Fibroblast of the aortic adventitia (primary cell): ENCODE results near the gene SESN3. TPM values are rescaled to one million over a fixed set of nuclear protein-coding genes. Genes with fewer than 3 reads are reported as not detected.
"Not testable (repeated sequence)": the region's sequence is repeated elsewhere in the genome, so short reads cannot be mapped to it uniquely, and the experiment has no call there.

Experiments used
- DNase-seq: peaks from one replicate; pipeline ENCODE4 v3.0.0-alpha.2; 2010; ENCODE audit warnings: low read depth
- H3K4me3 ChIP-seq: 2 replicates; pipeline ENCODE4 v1.5.1; 2011; ENCODE audit warnings: low read depth, mild to moderate bottlenecking, control low read depth, low read length, moderate library complexity
- total RNA-seq: library from RNA; depleted of rRNA; stranded (reverse); fragments of >200 nt; gene quantifications from 2 replicates; pipeline ENCODE4 v1.2.3, GENCODE V29; 2012; ENCODE audit warnings: low replicate concordance
- TF ChIP-seq, protein P1 (sequence below): IDR thresholded peaks from 2 replicates; pipeline ENCODE4 v1.5.1; 2011; ENCODE audit warnings: mild to moderate bottlenecking, low read length, control low read depth, inconsistent platforms; ENCODE audit not compliant: insufficient read depth

SESN3 gene
- total RNA-seq, 1 donor, result 74.2 TPM

- no peak for DNase-seq
- TF ChIP-seq, protein P1, sequence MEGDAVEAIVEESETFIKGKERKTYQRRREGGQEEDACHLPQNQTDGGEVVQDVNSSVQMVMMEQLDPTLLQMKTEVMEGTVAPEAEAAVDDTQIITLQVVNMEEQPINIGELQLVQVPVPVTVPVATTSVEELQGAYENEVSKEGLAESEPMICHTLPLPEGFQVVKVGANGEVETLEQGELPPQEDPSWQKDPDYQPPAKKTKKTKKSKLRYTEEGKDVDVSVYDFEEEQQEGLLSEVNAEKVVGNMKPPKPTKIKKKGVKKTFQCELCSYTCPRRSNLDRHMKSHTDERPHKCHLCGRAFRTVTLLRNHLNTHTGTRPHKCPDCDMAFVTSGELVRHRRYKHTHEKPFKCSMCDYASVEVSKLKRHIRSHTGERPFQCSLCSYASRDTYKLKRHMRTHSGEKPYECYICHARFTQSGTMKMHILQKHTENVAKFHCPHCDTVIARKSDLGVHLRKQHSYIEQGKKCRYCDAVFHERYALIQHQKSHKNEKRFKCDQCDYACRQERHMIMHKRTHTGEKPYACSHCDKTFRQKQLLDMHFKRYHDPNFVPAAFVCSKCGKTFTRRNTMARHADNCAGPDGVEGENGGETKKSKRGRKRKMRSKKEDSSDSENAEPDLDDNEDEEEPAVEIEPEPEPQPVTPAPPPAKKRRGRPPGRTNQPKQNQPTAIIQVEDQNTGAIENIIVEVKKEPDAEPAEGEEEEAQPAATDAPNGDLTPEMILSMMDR, result no peak
- H3K4me3 ChIP-seq, result no peak overlapping the region
Observed at GRCh38 chr11:95137299-95137698, 93.7 kb downstream of the SESN3 start.

GRCh38 chr11:95136747-95137146, 94.3 kb downstream of the SESN3 start:
- not testable (repeated sequence) for DNase-seq

DNA sequence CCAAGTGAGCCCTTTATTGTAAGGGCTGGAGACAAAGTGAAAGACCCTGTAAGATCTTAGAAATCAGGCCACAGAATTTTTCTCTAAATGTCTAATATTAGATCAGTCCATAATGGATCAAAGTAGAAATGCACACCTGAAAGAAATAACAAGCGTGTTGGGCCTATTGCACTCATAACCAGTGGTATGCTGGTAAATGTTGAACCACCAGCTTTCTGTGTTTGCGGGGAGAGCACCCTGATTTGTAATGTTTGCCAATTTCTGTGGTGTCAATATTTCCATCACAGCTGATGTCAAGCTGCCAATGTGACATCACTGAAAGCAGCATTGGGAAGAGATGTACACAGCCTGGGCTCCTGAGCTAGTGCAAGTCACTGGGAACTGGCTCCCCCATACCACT, 95.1 kb downstream of the SESN3 start:
- no peak for DNase-seq
- no peak overlapping the region for H3K4me3 ChIP-seq
- TF ChIP-seq, protein P1, result no peak

More at GRCh38 chr11:95136747-95137146, 94.3 kb downstream of the SESN3 start:
- not testable (repeated sequence) for H3K4me3 ChIP-seq

GRCh38 chr11:95135155-95135554, 95.8 kb downstream of the SESN3 start:
- no peak overlapping the region for H3K4me3 ChIP-seq
- TF ChIP-seq, protein P1, result no peak
- DNase-seq, result no peak

DNA sequence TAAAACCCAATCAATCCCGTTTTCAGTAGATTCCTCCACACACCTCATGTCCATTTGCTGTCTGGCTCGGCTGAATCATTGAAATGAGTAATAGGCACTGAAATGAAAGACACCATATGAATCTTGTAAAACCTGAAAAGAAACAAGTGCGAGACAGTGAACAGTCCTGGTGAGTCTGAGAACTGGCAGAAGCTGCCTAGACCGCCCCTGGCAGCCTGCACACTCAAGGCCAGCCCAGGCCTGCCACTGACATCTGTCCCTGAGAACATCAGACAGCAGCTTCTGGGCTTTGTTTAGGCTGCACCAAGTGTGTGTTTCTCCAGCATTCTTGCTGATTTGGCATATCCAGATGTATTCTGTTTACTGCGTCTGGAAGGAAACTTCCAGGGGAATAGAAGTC, 96.5 kb downstream of the SESN3 start:
- TF ChIP-seq, protein P1, result no peak
- no peak overlapping the region for H3K4me3 ChIP-seq
- DNase-seq, result peak; percentile 55

DNA sequence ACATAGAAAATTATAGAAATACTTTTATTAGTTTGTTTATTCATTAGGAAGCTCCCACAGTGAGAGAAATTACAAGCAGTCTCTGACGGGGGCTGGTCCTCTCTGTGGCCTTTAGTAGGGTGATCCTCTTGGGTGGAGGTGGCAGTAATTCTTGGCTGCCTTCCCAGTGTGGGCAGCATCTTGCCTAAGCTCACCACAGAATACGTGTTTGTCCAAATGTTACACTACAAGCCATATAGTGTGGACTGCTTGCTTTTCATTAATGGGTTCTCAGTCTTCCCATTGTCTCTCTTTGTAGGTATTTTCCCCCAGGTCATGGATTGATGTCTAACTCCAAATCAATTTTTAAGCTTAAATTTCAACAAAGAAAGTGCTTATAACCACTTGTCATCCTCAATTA, 98.0 kb downstream of the SESN3 start:
- TF ChIP-seq, protein P1, result no peak
- DNase-seq, result no peak
- no peak overlapping the region for H3K4me3 ChIP-seq

GRCh38 chr11:95128602-95129001, 102.4 kb downstream of the SESN3 start:
- DNase-seq, result no peak
- H3K4me3 ChIP-seq, result no peak overlapping the region
- TF ChIP-seq, protein P1, result no peak

GRCh38 chr11:95123556-95123955, 107.4 kb downstream of the SESN3 start:
- TF ChIP-seq, protein P1, result no peak
- no peak for DNase-seq
- H3K4me3 ChIP-seq, result no peak overlapping the region
